LoVo (cell line): Measurements from ENCODE around the gene RAPGEF1.
A peak's percentile ranks its signal among the peaks of the same experiment; 100 is the strongest.

ENCODE experiments used
- DNase-seq: peaks from one replicate; pipeline ENCODE4 v3.0.0-alpha.2; 2016; ENCODE audit warnings: low spot score

The RAPGEF1 gene

DNA sequence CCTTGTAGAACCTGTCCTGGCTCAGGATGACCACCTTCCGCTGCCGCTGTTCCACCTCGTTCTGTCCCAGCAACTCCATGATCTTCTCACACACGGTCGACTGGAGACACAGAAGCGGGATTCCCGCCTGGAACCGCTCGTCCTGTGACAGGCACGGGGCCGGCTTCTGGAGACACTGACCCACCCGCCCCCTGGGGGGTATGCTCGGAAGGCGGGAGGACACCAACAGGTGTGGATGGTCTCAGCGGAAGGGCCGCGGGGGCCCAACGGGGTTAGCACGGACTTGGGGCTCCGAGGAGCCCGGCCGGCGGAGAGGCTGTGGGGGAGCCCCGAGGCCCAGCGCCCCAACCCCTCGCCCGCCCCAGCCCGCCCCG lies 209.3 kb downstream of the RAPGEF1 start:
- DNase-seq: peak; percentile 11

- no peak for DNase-seq
Measured at GRCh38 chr9:131529597-131530545, 210.0 kb downstream of the RAPGEF1 start.

DNA sequence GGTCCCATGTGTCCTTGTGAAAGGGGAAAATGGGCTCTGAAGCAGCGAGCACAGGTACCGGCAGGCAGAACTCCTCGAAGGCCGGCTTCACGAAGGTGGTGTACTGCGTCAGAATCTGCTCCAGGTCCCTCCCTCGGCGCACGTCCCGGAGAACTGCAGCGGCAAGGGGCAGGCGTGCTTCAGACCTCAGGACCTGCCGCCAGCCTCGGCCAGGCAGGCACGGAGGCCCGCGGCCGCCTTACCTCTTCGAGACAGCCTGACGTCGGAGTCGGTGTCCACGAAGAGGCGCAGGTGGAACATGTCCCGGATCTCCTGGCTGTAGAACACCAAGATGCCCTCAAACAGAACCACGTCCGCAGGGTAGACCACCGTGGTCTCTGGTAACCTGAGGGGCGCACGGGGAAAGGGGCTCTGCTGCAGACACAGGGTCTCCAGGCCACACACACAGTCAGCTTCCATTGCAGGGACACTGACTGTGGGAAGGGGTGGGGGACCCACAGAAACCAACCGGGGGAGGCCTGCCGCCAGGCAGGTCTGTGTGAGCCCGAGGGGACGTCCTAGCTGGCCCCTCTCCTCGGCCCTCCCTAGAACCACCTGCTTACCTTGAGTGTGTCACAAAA lies 210.9 kb downstream of the RAPGEF1 start:
- DNase-seq: no peak

DNA sequence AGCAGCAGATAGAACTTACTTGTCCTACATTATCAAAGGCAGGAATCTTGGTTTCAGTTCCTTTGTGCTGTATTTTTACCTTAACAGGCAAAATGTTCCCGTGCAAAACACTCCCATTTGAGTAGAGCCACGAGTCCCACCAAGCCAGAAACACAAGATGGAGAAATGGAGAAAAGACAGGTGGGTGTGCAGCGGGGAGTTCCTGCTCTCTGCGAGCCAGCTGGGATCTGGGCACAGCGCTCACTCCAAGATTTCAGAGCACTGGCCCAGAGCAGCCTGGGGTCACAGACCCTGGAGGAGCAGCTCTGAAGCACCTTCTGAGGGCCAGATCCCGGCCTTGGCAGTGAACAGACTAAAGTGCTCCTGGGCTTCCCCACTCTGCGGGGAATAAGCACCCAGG lies 211.7 kb downstream of the RAPGEF1 start:
- DNase-seq: no peak
